ENCODE data around the gene RAD18. TPM values are rescaled to one million over a fixed set of nuclear protein-coding genes. Genes with fewer than 3 reads are reported as not detected.

The RAD18 gene
- total RNA-seq, 1 donor from 2014 or later = 6.0 TPM

GRCh38 chr3:8942115-8942514 lies 21.2 kb downstream of the RAD18 start:
- no peak for DNase-seq (ENCODE audit: low read depth)
- Mint-ChIP-seq H3K4me3 (ENCODE audit: unreplicated experiment) (no peak overlapping the region), H3K36me3 (ENCODE audit: low read depth, unreplicated experiment) (peaks cover 11% of the 10 kb centered on the region), H3K27ac (ENCODE audit: unreplicated experiment) (no peak overlapping the region), H3K9me3 (ENCODE audit: unreplicated experiment) (peaks cover 3% of the 10 kb centered on the region), H3K27me3 (ENCODE audit: low read depth, unreplicated experiment) (no peaks in the 10 kb centered on the region), H3K4me1 (ENCODE audit: low read depth, unreplicated experiment) (peaks cover 9% of the 10 kb centered on the region)
- FAIRE-seq = no peak
- Histone ChIP-seq H3K4me2 (ENCODE audit: low read length) (no peak overlapping the region), H2AFZ (ENCODE audit: low read depth, low read length) (no peak overlapping the region), H3K36me3 (ENCODE audit: insufficient read depth, low read length) (peaks cover 35% of the 10 kb centered on the region), H3K79me2 (ENCODE audit: insufficient read depth, low read length) (no peaks in the 10 kb centered on the region), H3K27me3 (ENCODE audit: insufficient read depth, low read length) (no peaks in the 10 kb centered on the region), H3K9ac (ENCODE audit: low read length) (no peak overlapping the region), H3K9me3 (ENCODE audit: insufficient read depth, low read depth, low read length) (no peaks in the 10 kb centered on the region), H3K27ac (ENCODE audit: low read depth, low read length) (no peak overlapping the region), H3K4me1 (ENCODE audit: insufficient read depth, low read length) (peaks cover 15% of the 10 kb centered on the region), H3K4me3 (ENCODE audit: insufficient read depth, low read depth, low read length) (no peak overlapping the region), H4K20me1 (ENCODE audit: insufficient read depth, low read length) (no peaks in the 10 kb centered on the region)
- TF ChIP-seq EZH2 (IDR thresholded peaks at IDR 0.05; ENCODE audit: insufficient read depth, low read length) (no peak), CTCF (IDR thresholded peaks at IDR 0.05; ENCODE audit: insufficient read depth, low read depth, low read length) (no peak)

- FAIRE-seq = peak; percentile 49
- H3K27ac Mint-ChIP-seq (ENCODE audit: unreplicated experiment) = no peak overlapping the region
- Histone ChIP-seq H3K9ac (ENCODE audit: low read length) (peak overlapping the region; percentile 73), H3K27ac (ENCODE audit: low read depth, low read length) (peak overlapping the region; percentile 93), H3K36me3 (ENCODE audit: insufficient read depth, low read length) (peaks cover 20% of the 10 kb centered on the region), H3K79me2 (ENCODE audit: insufficient read depth, low read length) (no peaks in the 10 kb centered on the region), H2AFZ (ENCODE audit: low read depth, low read length) (no peak overlapping the region), H3K9me3 (ENCODE audit: insufficient read depth, low read depth, low read length) (no peaks in the 10 kb centered on the region), H3K4me2 (ENCODE audit: low read length) (peak overlapping the region; percentile 65), H4K20me1 (ENCODE audit: insufficient read depth, low read length) (no peaks in the 10 kb centered on the region), H3K4me1 (ENCODE audit: insufficient read depth, low read length) (peaks cover 25% of the 10 kb centered on the region), H3K4me3 (ENCODE audit: insufficient read depth, low read depth, low read length) (no peak overlapping the region), H3K27me3 (ENCODE audit: insufficient read depth, low read length) (no peaks in the 10 kb centered on the region)
- DNase-seq (ENCODE audit: low read depth) = peak; percentile 36
- TF ChIP-seq EZH2 (IDR thresholded peaks at IDR 0.05; ENCODE audit: insufficient read depth, low read length) (no peak), CTCF (IDR thresholded peaks at IDR 0.05; ENCODE audit: insufficient read depth, low read depth, low read length) (peak; percentile 42)
- no peaks in the 10 kb centered on the region for H3K9me3 Mint-ChIP-seq (ENCODE audit: unreplicated experiment)
- no peaks in the 10 kb centered on the region for H3K36me3 Mint-ChIP-seq (ENCODE audit: low read depth, unreplicated experiment)
- H3K4me1 Mint-ChIP-seq (ENCODE audit: low read depth, unreplicated experiment) = peaks cover 14% of the 10 kb centered on the region
- H3K27me3 Mint-ChIP-seq (ENCODE audit: low read depth, unreplicated experiment) = no peaks in the 10 kb centered on the region
- H3K4me3 Mint-ChIP-seq (ENCODE audit: unreplicated experiment) = no peak overlapping the region
Observed at GRCh38 chr3:8938021-8938420, 25.3 kb downstream of the RAD18 start.

All from astrocyte (in vitro differentiated cells and primary cell).